Measurements from ENCODE around the gene EIF2S2.

Gene EIF2S2

GRCh38 chr20:34127792-34128191 is 15.7 kb upstream of the EIF2S2 start:
- TF ChIP-seq ARNTL (CRISPR knock-in tag; IDR thresholded peaks at IDR 0.05; ENCODE audit: borderline replicate concordance, low read depth) (no peak), ZNF565 (CRISPR knock-in tag; conservative IDR thresholded peaks at IDR 0.05; ENCODE audit: low read depth) (no peak)
- no peak for ATAC-seq

DNA sequence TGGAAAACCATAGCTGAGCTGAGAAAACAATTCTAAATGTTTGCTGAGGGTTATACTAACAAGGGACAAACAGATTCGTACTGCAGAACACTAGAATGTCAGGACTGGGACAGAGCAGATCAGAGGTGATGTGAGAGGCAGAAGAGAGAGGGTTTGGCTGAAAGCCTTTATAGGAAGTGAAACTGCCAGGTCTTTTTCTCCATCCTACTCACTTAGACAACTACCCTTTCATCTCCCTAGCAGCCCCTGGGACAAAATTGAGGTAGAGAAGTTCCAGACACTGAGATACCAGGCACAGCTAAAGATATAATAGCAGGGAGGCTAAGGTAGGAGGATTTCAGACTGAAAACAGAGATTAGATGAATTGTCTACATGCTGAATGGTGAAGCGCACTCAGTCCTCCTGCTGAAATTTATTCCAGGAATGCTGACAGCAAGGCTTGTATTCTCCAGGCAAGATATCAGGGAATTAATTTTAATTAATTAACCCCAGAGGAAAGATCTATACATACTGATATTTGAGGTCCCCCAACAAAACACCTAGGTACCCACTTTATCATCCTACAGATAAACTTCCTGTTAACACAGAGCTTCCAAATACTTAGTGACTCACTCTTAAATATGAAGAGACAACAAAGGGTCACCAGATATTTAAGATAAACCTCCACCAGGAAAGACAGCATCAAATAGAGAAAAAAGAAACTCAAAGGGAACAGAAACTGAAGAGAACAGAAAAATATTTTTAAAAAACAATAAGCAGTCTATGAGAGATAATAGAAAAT is 12.6 kb upstream of the EIF2S2 start:
- peak; percentile 54 for ATAC-seq
- TF ChIP-seq CSDC2 (CRISPR knock-in tag; IDR thresholded peaks at IDR 0.05), result no peak
- TF ChIP-seq TCF4 (CRISPR knock-in tag; IDR thresholded peaks at IDR 0.05; ENCODE audit: borderline replicate concordance), result 0 out of 2 replicates have a peak, but pooled peaks have one; percentile 27

DNA sequence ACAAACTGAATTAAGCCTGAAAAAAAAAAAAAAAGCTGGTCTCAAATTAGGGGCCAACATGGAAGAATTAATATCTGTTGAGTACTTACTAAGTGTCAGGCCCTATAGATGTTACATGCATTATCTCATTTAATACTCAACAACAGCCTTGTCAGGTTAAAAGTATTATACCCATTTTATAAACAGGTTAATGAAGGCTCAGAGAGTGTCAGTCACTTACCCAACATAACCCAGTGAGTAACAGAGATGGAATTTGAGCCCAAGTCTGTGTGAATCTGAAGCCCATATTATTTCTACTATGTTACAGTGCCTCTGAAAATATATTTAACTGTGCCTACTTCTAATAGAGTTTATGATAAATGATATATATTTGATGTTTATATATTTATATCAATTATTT is 11.3 kb upstream of the EIF2S2 start:
- TF ChIP-seq ZNF565 (CRISPR knock-in tag; conservative IDR thresholded peaks at IDR 0.05; ENCODE audit: low read depth), result no peak
- TF ChIP-seq, protein P1, sequence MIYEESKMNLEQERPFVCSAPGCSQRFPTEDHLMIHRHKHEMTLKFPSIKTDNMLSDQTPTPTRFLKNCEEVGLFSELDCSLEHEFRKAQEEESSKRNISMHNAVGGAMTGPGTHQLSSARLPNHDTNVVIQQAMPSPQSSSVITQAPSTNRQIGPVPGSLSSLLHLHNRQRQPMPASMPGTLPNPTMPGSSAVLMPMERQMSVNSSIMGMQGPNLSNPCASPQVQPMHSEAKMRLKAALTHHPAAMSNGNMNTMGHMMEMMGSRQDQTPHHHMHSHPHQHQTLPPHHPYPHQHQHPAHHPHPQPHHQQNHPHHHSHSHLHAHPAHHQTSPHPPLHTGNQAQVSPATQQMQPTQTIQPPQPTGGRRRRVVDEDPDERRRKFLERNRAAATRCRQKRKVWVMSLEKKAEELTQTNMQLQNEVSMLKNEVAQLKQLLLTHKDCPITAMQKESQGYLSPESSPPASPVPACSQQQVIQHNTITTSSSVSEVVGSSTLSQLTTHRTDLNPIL (CRISPR knock-in tag; IDR thresholded peaks at IDR 0.05; ENCODE audit: low read depth), result no peak
- no peak for ATAC-seq

DNA sequence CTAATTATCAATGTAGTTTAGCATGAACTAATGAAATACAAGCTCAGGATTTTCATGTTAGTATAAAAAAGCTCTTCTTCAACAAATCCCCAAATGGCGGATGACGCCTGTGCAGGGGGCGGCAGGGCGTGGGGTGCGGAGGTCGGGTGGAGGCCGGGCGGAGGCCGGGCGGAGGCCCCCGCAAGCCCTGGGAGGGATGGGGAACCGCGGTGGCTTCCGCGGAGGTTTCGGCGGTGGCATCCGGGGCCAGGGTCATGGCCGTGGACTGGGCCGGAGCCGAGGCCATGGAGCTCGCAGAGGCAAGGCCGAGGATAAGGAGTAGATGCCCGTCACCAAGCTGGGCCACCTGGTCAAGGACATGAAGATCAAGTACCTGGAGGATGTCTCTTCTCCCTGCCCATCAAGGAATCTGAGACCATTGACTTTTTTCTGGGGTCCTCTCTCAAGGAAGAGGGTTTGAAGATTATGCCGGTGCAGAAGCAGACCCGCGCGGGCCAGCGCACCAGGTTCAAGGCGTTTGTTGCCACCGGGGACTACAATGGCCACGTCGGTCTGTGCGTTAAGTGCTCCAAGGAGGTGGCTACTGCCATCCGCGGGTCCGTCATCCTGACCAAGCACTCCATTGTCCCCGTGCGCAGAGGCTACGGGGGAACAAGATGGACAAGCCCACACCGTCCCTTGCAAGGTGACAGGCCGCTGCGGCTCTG is 10.4 kb upstream of the EIF2S2 start:
- no peak for ATAC-seq
- TF ChIP-seq ZNF8 (CRISPR knock-in tag; IDR thresholded peaks at IDR 0.05), result no peak
- TF ChIP-seq, protein P2, sequence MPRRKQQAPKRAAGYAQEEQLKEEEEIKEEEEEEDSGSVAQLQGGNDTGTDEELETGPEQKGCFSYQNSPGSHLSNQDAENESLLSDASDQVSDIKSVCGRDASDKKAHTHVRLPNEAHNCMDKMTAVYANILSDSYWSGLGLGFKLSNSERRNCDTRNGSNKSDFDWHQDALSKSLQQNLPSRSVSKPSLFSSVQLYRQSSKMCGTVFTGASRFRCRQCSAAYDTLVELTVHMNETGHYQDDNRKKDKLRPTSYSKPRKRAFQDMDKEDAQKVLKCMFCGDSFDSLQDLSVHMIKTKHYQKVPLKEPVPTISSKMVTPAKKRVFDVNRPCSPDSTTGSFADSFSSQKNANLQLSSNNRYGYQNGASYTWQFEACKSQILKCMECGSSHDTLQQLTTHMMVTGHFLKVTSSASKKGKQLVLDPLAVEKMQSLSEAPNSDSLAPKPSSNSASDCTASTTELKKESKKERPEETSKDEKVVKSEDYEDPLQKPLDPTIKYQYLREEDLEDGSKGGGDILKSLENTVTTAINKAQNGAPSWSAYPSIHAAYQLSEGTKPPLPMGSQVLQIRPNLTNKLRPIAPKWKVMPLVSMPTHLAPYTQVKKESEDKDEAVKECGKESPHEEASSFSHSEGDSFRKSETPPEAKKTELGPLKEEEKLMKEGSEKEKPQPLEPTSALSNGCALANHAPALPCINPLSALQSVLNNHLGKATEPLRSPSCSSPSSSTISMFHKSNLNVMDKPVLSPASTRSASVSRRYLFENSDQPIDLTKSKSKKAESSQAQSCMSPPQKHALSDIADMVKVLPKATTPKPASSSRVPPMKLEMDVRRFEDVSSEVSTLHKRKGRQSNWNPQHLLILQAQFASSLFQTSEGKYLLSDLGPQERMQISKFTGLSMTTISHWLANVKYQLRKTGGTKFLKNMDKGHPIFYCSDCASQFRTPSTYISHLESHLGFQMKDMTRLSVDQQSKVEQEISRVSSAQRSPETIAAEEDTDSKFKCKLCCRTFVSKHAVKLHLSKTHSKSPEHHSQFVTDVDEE (CRISPR knock-in tag; IDR thresholded peaks at IDR 0.05), result no peak

- no peak for ATAC-seq
- TF ChIP-seq, protein P2 (CRISPR knock-in tag; IDR thresholded peaks at IDR 0.05), result no peak
- TF ChIP-seq PPARA (CRISPR knock-in tag; IDR thresholded peaks at IDR 0.05; ENCODE audit: borderline replicate concordance), result no peak
- TF ChIP-seq ESRRG (CRISPR knock-in tag; IDR thresholded peaks at IDR 0.05), result no peak
- no peak for TF ChIP-seq TOX (CRISPR knock-in tag; IDR thresholded peaks at IDR 0.05; ENCODE audit: borderline replicate concordance)
- TF ChIP-seq CSDC2 (CRISPR knock-in tag; IDR thresholded peaks at IDR 0.05), result no peak
- no peak for TF ChIP-seq TCF4 (CRISPR knock-in tag; IDR thresholded peaks at IDR 0.05; ENCODE audit: borderline replicate concordance)
- no peak for TF ChIP-seq RARB (CRISPR knock-in tag; IDR thresholded peaks at IDR 0.05)
- no peak for TF ChIP-seq ZFP30 (CRISPR knock-in tag; IDR thresholded peaks at IDR 0.05)
- TF ChIP-seq, protein P1 (CRISPR knock-in tag; IDR thresholded peaks at IDR 0.05; ENCODE audit: low read depth), result no peak
- TF ChIP-seq, protein P3, sequence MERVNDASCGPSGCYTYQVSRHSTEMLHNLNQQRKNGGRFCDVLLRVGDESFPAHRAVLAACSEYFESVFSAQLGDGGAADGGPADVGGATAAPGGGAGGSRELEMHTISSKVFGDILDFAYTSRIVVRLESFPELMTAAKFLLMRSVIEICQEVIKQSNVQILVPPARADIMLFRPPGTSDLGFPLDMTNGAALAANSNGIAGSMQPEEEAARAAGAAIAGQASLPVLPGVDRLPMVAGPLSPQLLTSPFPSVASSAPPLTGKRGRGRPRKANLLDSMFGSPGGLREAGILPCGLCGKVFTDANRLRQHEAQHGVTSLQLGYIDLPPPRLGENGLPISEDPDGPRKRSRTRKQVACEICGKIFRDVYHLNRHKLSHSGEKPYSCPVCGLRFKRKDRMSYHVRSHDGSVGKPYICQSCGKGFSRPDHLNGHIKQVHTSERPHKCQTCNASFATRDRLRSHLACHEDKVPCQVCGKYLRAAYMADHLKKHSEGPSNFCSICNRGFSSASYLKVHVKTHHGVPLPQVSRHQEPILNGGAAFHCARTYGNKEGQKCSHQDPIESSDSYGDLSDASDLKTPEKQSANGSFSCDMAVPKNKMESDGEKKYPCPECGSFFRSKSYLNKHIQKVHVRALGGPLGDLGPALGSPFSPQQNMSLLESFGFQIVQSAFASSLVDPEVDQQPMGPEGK (CRISPR knock-in tag; IDR thresholded peaks at IDR 0.05; ENCODE audit: borderline replicate concordance), result no peak
- no peak for TF ChIP-seq ZC3H10 (CRISPR knock-in tag; IDR thresholded peaks at IDR 0.05)
- TF ChIP-seq, protein P4, sequence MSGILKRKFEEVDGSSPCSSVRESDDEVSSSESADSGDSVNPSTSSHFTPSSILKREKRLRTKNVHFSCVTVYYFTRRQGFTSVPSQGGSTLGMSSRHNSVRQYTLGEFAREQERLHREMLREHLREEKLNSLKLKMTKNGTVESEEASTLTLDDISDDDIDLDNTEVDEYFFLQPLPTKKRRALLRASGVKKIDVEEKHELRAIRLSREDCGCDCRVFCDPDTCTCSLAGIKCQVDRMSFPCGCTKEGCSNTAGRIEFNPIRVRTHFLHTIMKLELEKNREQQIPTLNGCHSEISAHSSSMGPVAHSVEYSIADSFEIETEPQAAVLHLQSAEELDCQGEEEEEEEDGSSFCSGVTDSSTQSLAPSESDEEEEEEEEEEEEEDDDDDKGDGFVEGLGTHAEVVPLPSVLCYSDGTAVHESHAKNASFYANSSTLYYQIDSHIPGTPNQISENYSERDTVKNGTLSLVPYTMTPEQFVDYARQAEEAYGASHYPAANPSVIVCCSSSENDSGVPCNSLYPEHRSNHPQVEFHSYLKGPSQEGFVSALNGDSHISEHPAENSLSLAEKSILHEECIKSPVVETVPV (CRISPR knock-in tag; IDR thresholded peaks at IDR 0.05), result no peak
- TF ChIP-seq ARNTL (CRISPR knock-in tag; IDR thresholded peaks at IDR 0.05; ENCODE audit: borderline replicate concordance, low read depth), result no peak
Observed at GRCh38 chr20:34120213-34120612, 8.2 kb upstream of the EIF2S2 start.

Measured in SK-N-SH treated with all-trans-retinoic acid at 6 μM for 48 hours (cell line).